A172 (cell line): ENCODE measurements around the gene EFNA2. TPM values are rescaled to one million over a fixed set of nuclear protein-coding genes. Genes with fewer than 3 reads are reported as not detected.

ENCODE experiments used
- DNase-seq: peaks from one replicate; pipeline ENCODE4 v3.0.0-alpha.2; 2015; ENCODE audit warnings: low spot score
- total RNA-seq: library from RNA; depleted of rRNA; stranded (reverse); fragments of >200 nt; shearing (Covaris generic); gene quantifications from 2 replicates; pipeline ENCODE4 v1.2.3, GENCODE V29; 2014

The EFNA2 gene
- total RNA-seq, 1 experiment from 2014 or later = 9.9 TPM

GRCh38 chr19:1260749-1261537, 24.7 kb upstream of the EFNA2 start:
- DNase-seq = peak; percentile 91

GRCh38 chr19:1261538-1261797, 24.2 kb upstream of the EFNA2 start:
- no peak for DNase-seq

GRCh38 chr19:1261798-1262622, 23.7 kb upstream of the EFNA2 start:
- peak; percentile 84 for DNase-seq

- no peak for DNase-seq
These were observed 23.0 kb upstream of the EFNA2 start for GRCh38 chr19:1262623-1263123.

GRCh38 chr19:1263188-1263587, 22.5 kb upstream of the EFNA2 start:
- DNase-seq = no peak

- DNase-seq = peak; percentile 96
These were observed 20.7 kb upstream of the EFNA2 start for GRCh38 chr19:1264801-1265614.

GRCh38 chr19:1265615-1266128, 20.0 kb upstream of the EFNA2 start:
- peak; percentile 85 for DNase-seq

GRCh38 chr19:1266129-1266915, 19.4 kb upstream of the EFNA2 start:
- DNase-seq = peak; percentile 87

GRCh38 chr19:1266916-1267476, 18.7 kb upstream of the EFNA2 start:
- no peak for DNase-seq

- no peak for DNase-seq
These were observed 18.0 kb upstream of the EFNA2 start for GRCh38 chr19:1267477-1268225.

- DNase-seq = no peak
These were observed 17.2 kb upstream of the EFNA2 start for GRCh38 chr19:1268226-1269064.

GRCh38 chr19:1269065-1269477, 16.6 kb upstream of the EFNA2 start, which contains the start of gene CIRBP:
TSS of gene CIRBP (plus strand) at chr19:1269332. CDS start at chr19:1270934, 1,602 bp downstream.
- peak; percentile 98 for DNase-seq

- peak; percentile 75 for DNase-seq
These were observed 16.0 kb upstream of the EFNA2 start for GRCh38 chr19:1269478-1270212.

- peak; percentile 42 for DNase-seq
These were observed 15.3 kb upstream of the EFNA2 start for GRCh38 chr19:1270213-1270853.

- DNase-seq = no peak
These were observed 14.7 kb upstream of the EFNA2 start for GRCh38 chr19:1270854-1271527.

- DNase-seq = no peak
These were observed 13.9 kb upstream of the EFNA2 start for GRCh38 chr19:1271528-1272422.
